NB4 (cell line): ENCODE data around the gene STYXL1.

ENCODE experiments used
- MAX ChIP-seq: IDR thresholded peaks from 2 replicates; pipeline ENCODE4 v1.6.1; 2011; ENCODE audit warnings: low read depth, low read length
- MYC ChIP-seq: IDR thresholded peaks from 2 replicates; pipeline ENCODE4 v1.6.1; 2011; ENCODE audit warnings: low read depth, low read length
- POLR2A ChIP-seq: IDR thresholded peaks from 2 replicates; pipeline ENCODE4 v1.6.1; 2011; ENCODE audit warnings: mild to moderate bottlenecking; ENCODE audit not compliant: insufficient read length; ENCODE audit errors: extremely low read depth
- TF ChIP-seq, protein P1 (sequence below): IDR thresholded peaks from one replicate; pipeline ENCODE4 v1.5.1; 2012; ENCODE audit warnings: low read depth, low read length

DNA sequence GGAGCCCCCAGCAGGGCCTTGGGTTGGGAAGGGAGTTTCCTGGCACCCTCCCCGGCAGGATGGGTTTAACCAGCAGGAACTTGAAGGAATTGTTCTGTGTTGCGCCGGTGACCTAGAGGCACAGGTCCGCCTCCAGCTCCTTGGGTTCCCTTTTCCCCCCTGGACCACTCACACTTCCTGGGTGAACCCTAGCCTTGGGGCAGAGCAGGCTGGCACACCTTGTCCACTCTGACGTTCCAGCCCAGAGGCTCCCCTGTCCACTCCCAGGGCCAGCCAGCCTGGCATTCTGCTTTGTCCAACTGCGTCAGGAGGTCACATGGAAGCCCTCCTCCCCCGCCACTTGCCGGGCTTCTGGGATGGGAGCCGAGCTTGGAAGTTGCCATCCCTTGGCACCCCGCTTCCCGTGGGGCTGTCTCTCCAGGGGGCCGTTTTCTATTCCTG lies 79.2 kb downstream of the STYXL1 start:
- TF ChIP-seq, protein P1, sequence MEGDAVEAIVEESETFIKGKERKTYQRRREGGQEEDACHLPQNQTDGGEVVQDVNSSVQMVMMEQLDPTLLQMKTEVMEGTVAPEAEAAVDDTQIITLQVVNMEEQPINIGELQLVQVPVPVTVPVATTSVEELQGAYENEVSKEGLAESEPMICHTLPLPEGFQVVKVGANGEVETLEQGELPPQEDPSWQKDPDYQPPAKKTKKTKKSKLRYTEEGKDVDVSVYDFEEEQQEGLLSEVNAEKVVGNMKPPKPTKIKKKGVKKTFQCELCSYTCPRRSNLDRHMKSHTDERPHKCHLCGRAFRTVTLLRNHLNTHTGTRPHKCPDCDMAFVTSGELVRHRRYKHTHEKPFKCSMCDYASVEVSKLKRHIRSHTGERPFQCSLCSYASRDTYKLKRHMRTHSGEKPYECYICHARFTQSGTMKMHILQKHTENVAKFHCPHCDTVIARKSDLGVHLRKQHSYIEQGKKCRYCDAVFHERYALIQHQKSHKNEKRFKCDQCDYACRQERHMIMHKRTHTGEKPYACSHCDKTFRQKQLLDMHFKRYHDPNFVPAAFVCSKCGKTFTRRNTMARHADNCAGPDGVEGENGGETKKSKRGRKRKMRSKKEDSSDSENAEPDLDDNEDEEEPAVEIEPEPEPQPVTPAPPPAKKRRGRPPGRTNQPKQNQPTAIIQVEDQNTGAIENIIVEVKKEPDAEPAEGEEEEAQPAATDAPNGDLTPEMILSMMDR, result no peak
- TF ChIP-seq POLR2A (no peak), MAX (no peak), MYC (no peak)
